ENCODE data around the gene SPOUT1. TPM values are rescaled to one million over a fixed set of nuclear protein-coding genes. Genes with fewer than 3 reads are reported as not detected.

Gene SPOUT1
- total RNA-seq, 4 donors from 2014 or later, result 14.0 to 29.2 (median 20.5) TPM

- Histone ChIP-seq H3K4me1 (peaks cover 17 to 37% (median 22%) of the 10 kb centered on the region in 3 donors), H3K27me3 (no peaks in the 10 kb centered on the region), H3K27ac (peak within 1 kb of the TSS; percentile 96 to 100 (median 98)), H3K36me3 (peaks cover 0 to 13% (median 0%) of the 10 kb centered on the region in 3 donors), H3K4me3 (peak within 1 kb of the TSS; percentile 83 to 99 (median 90)), H3K9me3 (peaks cover 0 to 4% (median 0%) of the 10 kb centered on the region in 3 donors)
- TF ChIP-seq CTCF (IDR thresholded peaks at IDR 0.05) (no peak), POLR2A (IDR thresholded peaks at IDR 0.05) (peak in 3 of 4 donors; percentile 73 to 84 (median 75))
- WGBS, 2 donors, result 0 to 1% methylated on average over 3 to 12 of the region's 72 CpGs
- intact Hi-C loops (cut with DNase I), result no loop called here
- peak; percentile 71 for DNase-seq
Measured at GRCh38 chr9:128771745-128772519, 57.7 kb downstream of the SPOUT1 start, which contains the start of gene ZER1. ZER1 (minus strand) TSS chr9:128771927; CDS start chr9:128755565, 16,362 bp downstream.

DNA sequence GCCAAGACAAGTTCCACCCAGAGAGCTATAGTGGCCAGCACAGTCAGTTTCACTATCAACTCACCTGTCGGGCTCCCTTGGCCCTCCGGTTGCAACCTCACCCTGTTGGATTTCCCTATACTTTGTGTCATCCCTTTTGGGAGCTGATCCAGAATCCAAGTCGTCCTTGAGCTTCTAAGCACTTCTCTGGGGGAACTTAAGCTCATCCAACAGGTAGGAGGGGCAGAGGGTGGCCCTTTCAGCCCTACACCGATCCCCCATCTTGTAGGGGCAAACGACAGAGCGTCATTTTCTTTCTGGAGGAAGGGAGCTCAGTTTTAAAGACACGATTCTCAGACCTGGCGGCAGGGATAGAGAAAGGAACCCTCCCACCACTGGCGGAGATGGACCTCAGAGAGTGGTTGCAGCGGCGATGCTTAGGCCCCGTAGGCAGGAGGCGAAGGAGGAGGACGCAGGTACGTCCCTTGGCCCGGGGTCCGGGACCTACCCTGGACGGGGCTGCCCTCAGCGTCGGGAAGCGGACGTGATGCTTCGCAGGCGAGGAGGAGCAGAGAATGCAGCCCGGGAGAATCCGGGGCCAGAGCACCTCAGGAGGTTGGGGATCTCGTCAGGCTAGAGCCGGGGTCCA is 58.4 kb downstream of the SPOUT1 start:
- intact Hi-C loops (cut with DNase I), result no loop called here
- TF ChIP-seq CTCF (IDR thresholded peaks at IDR 0.05), result no peak
- no peak for TF ChIP-seq POLR2A (IDR thresholded peaks at IDR 0.05)
- 1 to 12% methylated on average over 3 to 23 of the region's 28 CpGs for WGBS, 2 donors
- peaks cover 0 to 13% (median 0%) of the 10 kb centered on the region in 3 donors for H3K36me3 ChIP-seq
- H3K27me3 ChIP-seq, result no peaks in the 10 kb centered on the region
- H3K4me1 ChIP-seq, result peaks cover 17 to 37% (median 22%) of the 10 kb centered on the region in 3 donors
- no peak for DNase-seq
- peak overlapping the region; percentile 83 to 99 (median 90) for H3K4me3 ChIP-seq
- H3K27ac ChIP-seq, result peak overlapping the region; percentile 96 to 100 (median 98)
- H3K9me3 ChIP-seq, result peaks cover 0 to 3% (median 0%) of the 10 kb centered on the region in 3 donors

- Histone ChIP-seq H3K36me3 (peaks cover 0 to 17% (median 0%) of the 10 kb centered on the region in 3 donors), H3K9me3 (no peaks in the 10 kb centered on the region), H3K4me3 (peak overlapping the region; percentile 83 to 99 (median 90)), H3K4me1 (peaks cover 17 to 37% (median 22%) of the 10 kb centered on the region in 3 donors), H3K27me3 (no peaks in the 10 kb centered on the region), H3K27ac (peak overlapping the region; percentile 96 to 100 (median 98))
- TF ChIP-seq POLR2A (IDR thresholded peaks at IDR 0.05) (no peak), CTCF (IDR thresholded peaks at IDR 0.05) (no peak)
- DNase-seq, result no peak
- WGBS, 2 donors, result 69 to 78% methylated on average over 7 to 11 of the region's 11 CpGs
- intact Hi-C loops (cut with DNase I), result no loop called here
Measured at GRCh38 chr9:128770286-128771030, 59.1 kb downstream of the SPOUT1 start.

Other genes starting within 250 kb of the SPOUT1 start
- 10 to 100 TPM; 39.7 to 65.9 (median 54.4) TPM for gene DYNC2I2, start 172.9 kb downstream of the SPOUT1 start, total RNA-seq
- 100 to 1,000 TPM in 3 of 4 donors, 10 to 100 TPM in 1; 83.5 to 253 (median 215) TPM for gene SET, start 140.6 kb downstream of the SPOUT1 start, total RNA-seq
- 1 to 10 TPM; 2.3 to 6.2 (median 3.2) TPM for gene PKN3, start 127.3 kb downstream of the SPOUT1 start, total RNA-seq
- 10 to 100 TPM; 51.5 to 99.4 (median 77.1) TPM for gene ZDHHC12, start 105.7 kb downstream of the SPOUT1 start, total RNA-seq
- gene ZER1, start 57.9 kb downstream of the SPOUT1 start, total RNA-seq, result 10 to 100 TPM; 20.1 to 51.4 (median 29.0) TPM
- gene TBC1D13, start 42.5 kb downstream of the SPOUT1 start, total RNA-seq, result 10 to 100 TPM in 3 of 4 donors, 1 to 10 TPM in 1; 9.6 to 17.9 (median 16.7) TPM
- 10 to 100 TPM; 21.2 to 40.1 (median 36.5) TPM for gene ENDOG, start 11.3 kb downstream of the SPOUT1 start, total RNA-seq
- 1 to 10 TPM; 4.0 to 9.4 (median 5.7) TPM for gene KYAT1, start 52.2 kb upstream of the SPOUT1 start, total RNA-seq
- 100 to 1,000 TPM in 3 of 4 donors, 10 to 100 TPM in 1; 70.0 to 153 (median 122) TPM for gene LRRC8A, start 52.3 kb upstream of the SPOUT1 start, total RNA-seq
- gene PHYHD1, start 91.2 kb upstream of the SPOUT1 start, total RNA-seq, result 10 to 100 TPM in 3 of 4 donors, 1 to 10 TPM in 1; 3.7 to 34.0 (median 23.0) TPM
- gene DOLK, start 117.8 kb upstream of the SPOUT1 start, total RNA-seq, result 10 to 100 TPM; 12.8 to 21.2 (median 16.2) TPM
- gene NUP188, start 117.9 kb upstream of the SPOUT1 start, total RNA-seq, result 10 to 100 TPM; 61.0 to 78.6 (median 67.1) TPM
- gene SH3GLB2, start 198.5 kb upstream of the SPOUT1 start, total RNA-seq, result 100 to 1,000 TPM in 2 of 4 donors, 10 to 100 TPM in 2; 70.3 to 169 (median 113) TPM
- 10 to 100 TPM; 27.5 to 49.3 (median 29.8) TPM for gene MIGA2, start 206.8 kb upstream of the SPOUT1 start, total RNA-seq